NT2/D1 (cell line): Measurements from ENCODE around the gene PCSK6.

ENCODE experiments used
- SUZ12 ChIP-seq: IDR thresholded peaks from 2 replicates; pipeline ENCODE4 v1.6.1; 2011; ENCODE audit not compliant: insufficient read length, insufficient read depth; ENCODE audit errors: extremely low read depth
- YY1 ChIP-seq: IDR thresholded peaks from 2 replicates; pipeline ENCODE4 v1.6.1; 2011; ENCODE audit not compliant: insufficient read length, insufficient read depth
- ZNF274 ChIP-seq: IDR thresholded peaks from 2 replicates; pipeline ENCODE4 v1.6.1; 2011; ENCODE audit warnings: mild to moderate bottlenecking, low read depth, low read length

GRCh38 chr15:101498076-101498716 lies 8.7 kb upstream of the PCSK6 start:
- TF ChIP-seq YY1 (no peak), SUZ12 (no peak), ZNF274 (no peak)
